ENCODE results near the gene MAN2B2.

Gene MAN2B2

DNA sequence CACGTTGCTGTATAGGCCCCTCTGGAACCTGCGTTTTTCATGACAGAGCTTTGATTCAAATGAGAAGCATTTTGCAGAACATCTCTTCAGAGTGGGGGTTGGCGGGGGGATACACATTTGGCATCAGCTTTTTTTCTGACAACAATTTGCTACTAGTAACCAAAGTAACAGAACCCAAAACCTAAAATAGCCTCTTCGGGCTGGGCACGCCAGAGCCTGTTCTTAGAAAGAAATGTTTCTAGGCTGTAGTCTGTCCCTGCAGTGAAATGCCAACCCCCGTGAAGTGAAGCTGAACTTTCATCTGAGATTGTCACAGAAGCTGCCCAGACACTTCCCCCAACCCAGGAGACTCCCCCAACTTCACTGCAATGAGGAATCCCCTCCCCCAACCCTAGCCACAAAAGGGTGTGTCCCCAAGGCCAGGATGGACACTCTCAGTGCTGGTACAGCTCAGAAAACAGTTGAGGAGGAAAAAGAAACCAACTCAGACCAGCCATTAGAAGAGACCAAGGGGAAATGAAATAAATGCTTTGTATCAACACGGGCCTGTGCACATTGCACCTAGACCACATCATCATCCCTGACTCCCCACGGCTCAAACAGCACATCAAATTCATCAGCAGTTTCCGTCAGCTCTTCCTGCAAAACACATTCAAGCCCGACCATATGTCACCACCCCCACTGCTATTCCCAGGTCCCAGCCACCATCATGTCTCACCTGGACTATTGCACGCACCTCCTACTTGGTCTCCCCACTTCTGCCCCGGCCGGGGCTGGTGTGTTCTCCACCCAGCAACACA lies 8.4 kb upstream of the MAN2B2 start:
- no peak for DNase-seq (ENCODE audit: low read depth in 4 of 4, low spot score in 1 of 4)

DNA sequence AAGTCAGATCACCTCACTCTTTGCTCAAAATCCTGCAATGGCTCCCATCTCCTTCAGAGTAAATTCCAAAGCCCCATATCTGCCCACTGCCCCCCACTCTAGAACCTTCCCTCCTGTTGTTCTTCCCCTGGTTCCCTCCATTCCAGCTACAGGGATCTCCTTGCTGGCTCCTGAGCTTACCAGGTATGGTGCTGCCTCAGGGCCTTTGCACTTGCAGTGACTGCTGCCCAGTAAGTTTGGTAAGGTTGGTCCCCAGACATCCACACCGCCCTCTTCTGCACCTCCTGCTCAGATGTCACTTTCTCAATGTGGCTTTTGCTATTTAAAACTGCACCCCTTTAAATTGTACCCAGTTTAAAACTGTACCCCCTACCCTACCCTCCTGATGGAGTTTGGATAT lies 7.8 kb upstream of the MAN2B2 start:
- DNase-seq (ENCODE audit: low read depth in 4 of 4, low spot score in 1 of 4) = no peak

DNA sequence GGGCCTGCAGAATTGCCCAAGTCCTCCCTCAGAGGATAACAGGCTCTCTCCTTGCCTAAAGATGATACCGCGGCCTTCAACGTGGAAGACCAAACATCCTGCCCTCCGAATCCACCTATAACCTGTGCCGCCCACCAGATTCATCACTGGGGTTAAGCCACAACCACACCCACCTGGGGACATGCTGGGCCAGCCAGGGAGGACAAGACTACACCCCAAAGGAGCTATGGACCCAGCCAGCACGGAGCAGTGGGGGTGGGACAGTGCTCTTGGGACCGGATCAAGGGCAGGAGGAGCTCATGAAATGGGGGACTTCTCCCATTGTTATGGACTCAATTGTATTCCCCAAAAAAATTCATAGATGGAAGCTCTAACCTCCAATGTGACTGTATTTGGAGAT lies 6.8 kb upstream of the MAN2B2 start:
- no peak for DNase-seq (ENCODE audit: low read depth in 4 of 4, low spot score in 1 of 4)

DNA sequence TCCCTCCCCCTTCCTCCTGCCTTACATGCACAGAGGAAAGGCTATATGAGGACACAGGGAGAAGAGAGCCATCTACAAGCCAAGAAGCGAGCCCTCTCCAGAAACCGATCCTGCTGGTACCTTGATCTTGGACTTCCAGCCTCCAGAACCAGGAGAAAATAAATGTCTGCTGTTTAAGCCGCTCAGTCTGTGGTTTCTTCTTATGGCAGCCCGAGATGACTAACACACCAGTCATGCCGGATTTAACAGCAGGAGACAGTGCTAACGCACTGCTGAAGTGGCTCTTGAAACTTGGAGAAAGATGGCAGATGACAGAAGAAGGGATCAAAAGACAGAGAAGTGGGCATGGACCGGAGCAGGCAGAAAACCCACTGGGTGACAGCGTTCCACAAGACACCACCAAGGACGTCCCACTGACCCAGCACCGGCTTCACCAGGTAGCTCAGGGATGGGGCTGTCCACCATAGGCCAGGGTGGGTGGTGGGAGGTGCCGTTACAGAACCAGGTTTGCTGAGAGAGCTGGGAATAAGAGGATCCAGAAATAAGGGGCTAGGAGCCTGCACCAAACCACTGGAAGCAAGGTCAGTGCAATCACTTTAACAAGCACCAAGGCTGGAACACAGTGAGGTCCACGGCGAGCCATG lies 6.2 kb upstream of the MAN2B2 start:
- no peak for DNase-seq (ENCODE audit: low read depth in 4 of 4, low spot score in 1 of 4)

DNA sequence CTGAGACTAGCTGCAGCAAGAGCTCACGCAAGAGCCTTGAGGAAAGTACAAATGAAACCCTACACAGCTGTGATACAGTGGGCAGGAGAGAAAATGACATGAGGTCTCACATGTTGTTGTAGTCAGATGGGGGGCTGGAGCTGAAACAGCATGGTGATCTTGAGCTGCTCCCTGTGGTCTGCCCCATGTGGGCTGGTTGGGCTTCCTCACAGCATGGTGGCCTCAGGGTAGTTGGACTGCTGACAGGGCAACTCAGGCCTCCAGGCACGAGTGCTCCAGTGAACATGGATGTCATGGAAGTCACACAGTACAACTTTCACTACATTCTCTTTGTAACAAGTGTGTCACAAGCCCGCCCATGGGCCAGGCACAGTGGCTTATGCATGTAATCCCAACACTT lies 3.4 kb upstream of the MAN2B2 start:
- DNase-seq (ENCODE audit: low read depth in 4 of 4, low spot score in 1 of 4) = no peak

DNA sequence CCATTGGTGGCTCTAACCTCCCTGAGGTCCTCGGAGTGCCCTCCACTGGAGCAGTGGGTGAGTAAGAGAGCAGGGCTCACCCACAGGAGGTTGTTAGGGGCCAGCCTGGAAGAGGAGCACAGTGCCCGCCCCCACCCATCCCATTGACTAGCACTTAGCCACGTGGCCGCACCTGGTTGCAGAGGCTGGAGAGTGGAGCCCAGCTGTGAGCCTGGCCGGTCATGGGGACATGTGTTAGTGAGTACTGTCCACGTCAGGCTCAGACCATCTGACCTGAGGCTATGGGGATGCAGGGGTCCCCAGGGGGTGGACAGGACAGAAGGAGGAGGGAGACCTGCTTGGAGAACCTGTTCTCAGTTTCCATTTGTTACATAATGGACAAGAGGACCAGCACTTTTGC lies 1.4 kb upstream of the MAN2B2 start:
- DNase-seq (ENCODE audit: low read depth in 4 of 4, low spot score in 1 of 4) = no peak

DNA sequence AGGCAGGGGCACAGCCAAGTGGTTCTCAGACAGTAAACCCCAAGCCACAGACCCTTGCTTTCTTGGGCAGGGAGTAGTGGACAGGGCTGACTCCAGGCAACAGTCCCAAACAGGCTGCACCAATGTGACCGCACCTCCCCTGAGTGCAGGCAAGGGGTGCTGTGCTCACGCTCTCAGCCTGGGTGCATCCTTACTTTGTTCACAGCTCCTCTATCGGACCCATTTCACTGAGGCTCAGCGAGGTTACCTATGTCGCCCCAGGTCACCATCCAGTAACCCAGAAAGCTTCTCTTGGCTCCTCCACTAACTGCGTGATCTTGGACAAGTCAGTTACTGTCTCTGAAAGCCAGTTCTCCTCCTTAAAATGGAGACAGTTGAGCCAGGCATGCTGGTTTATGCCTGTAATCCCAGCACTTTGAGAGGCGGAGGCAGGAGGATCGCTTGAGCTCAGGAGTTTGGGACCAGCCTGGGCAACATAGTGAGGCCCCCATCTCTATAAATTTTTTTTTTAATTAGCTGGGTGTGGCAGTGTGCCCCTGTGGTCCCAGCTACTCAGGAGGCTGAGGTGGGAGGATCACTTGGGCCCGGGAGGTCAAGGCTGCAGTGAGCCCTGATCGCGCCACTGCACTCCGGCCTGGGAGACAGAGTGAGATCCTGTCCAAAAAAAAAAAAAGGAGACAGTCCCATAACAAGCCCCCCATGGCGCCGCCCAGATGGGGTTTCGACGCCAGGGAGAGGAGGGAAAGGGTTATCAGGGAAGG lies 823 bp upstream of the MAN2B2 start:
- DNase-seq (ENCODE audit: low read depth in 4 of 4, low spot score in 1 of 4) = no peak

DNA sequence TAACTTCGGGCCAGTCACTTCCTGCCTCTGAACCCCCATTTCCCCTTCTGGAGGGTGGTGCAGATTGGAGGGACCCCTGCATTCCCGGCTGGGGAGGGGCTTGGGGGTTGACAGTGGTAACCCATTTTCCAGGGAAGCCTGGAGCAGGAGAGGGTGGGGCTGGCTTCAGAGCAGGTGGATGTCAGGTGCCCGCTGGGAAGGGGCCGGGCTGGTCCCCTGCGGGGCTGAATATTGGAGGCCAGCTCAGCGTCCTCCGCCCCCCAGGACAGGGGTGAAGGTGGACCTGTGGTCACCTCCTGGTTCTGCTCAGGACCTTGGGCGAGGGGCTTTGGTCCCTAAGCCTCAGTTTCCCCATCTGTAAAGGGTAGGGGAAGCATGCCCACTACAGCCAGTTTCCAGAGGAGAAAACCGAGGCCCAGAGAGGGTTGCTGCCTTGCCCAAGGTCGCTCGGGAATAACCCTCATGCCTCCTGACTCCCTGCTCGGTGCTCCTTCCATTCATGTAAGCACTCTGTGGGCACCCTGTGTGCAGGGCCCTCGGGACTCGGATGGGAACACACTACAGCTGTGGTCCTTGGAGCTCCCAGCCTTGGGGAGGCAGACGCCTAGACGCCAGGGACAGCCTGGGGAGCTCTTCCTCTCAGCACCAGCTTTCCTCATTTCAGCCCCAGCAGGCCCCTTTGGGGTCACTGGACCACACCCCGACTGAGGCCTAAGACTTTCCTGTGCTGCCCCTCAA lies 683 bp downstream of the MAN2B2 start:
- DNase-seq (ENCODE audit: low read depth in 4 of 4, low spot score in 1 of 4) = no peak

DNA sequence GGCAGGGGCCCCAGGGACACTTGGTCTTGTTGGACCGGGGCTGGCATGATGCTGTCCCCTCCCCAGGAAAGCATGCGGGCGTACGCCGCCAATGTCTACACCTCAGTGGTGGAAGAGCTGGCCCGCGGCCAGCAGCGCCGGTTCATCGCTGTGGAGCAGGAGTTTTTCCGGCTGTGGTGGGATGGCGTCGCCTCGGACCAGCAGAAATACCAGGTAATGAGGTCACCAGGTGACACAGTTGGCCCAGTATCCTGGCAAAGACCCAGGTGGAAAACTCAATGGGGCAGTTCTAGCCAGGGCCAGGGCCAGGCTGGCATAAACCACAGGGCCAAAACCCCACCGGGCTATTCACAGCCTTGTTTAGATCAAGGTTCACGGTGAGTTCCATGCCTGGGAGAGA lies 1.5 kb downstream of the MAN2B2 start:
- DNase-seq (ENCODE audit: low read depth in 4 of 4, low spot score in 1 of 4) = no peak

DNA sequence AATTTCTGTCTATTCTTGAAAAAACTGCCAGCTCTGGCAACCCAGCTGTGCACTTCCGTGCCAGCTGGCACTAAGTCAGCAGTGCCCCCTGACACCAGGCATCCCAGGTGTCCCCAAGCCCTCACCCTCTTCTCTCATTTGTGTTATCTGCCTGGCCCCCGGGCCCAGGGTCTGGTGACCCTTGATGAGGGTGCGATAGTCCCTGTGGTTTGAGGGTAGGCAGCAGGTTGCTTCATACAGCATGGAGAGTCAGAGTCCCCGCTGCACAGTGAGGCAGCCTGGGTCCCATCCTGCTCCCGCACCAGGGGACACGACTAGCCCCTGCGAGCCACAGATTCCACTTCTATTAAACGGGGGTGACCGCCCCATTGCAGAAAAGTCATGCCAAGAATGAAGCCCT lies 1.9 kb downstream of the MAN2B2 start:
- no peak for DNase-seq (ENCODE audit: low read depth in 4 of 4, low spot score in 1 of 4)

DNA sequence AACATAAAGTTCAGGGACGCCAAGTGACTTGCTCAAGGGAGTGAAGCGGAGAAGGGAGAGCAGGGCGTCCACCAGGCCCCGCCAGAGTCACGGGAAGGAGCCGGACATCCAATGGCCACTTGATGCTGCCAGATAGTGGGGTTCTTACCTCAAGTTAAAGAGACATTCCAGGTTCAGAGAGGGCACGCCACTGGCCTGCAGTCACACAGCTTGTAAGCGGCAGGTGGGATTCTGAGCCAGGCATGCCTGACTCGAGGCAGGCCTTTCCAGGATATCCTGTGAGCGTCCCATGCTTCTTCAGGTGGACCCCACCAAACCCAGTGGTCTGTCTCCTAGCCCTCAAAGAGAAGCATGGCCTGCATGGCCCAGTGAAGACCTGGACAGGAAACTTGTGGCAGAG lies 2.4 kb downstream of the MAN2B2 start:
- no peak for DNase-seq (ENCODE audit: low read depth in 4 of 4, low spot score in 1 of 4)

DNA sequence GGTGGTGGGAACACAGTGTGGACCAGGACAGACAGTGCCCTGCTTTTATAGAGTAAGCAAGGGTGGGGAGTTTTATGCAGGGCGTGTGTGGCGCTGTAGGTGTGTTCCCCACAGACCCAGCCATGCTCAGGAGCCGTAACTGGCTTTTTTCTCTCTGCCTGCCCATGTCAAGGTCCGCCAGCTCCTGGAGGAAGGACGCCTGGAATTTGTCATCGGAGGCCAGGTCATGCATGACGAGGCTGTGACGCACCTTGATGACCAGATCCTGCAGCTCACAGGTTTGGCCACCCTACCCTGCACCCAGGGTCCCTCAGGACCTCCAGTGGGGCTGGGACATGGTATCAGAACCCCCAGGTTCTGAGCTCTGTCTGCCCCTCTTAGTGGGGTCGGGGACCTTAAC lies 3.2 kb downstream of the MAN2B2 start:
- no peak for DNase-seq (ENCODE audit: low read depth in 4 of 4, low spot score in 1 of 4)

DNA sequence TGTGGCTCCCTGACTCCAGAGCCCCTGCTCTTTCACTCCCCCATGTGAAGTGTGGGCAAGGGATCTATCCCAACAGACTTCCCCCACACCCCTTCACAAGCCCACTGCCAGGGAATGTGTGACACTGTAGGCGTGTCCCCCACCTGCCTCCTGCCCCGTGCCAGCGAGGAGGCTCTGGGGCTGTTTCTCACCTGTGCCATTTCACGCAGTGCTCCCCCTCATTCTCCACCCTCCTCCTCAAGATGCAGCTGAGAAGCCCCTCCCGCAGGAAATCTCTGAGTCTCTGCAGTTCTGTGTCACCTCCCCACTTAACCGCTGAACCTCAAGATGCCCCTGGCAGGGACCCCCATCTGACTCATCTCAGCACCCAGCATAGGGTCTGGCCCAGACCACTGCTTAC lies 5.4 kb downstream of the MAN2B2 start:
- no peak for DNase-seq (ENCODE audit: low read depth in 4 of 4, low spot score in 1 of 4)

DNA sequence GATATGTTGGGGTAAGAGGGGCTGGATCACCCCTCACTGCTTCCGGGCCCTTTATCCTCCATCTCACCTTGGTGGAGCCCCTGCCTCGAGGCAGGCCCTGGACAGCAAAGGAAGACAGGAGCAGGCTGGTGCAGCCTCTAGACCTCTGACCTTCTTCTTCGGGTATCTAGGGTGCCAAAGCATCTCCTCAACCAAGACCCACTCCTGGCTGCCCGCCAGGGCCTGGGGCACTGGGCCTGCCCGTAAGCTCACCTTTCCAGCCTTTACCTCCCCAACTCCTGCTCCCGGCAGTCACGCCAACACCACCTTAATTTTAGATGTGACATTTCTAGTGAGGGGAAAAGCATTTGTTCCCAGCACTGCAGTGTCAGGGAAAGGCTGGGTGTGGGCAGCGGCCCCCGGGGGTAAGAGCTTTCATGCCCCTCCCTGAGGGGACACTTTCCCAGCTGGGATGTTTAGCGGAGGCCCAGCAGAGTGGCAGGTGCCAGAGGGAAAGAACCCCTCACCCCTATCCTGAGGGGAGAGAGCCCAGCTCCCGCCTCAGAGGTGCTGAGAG lies 6.7 kb downstream of the MAN2B2 start:
- DNase-seq (ENCODE audit: low read depth in 4 of 4, low spot score in 1 of 4) = no peak

DNA sequence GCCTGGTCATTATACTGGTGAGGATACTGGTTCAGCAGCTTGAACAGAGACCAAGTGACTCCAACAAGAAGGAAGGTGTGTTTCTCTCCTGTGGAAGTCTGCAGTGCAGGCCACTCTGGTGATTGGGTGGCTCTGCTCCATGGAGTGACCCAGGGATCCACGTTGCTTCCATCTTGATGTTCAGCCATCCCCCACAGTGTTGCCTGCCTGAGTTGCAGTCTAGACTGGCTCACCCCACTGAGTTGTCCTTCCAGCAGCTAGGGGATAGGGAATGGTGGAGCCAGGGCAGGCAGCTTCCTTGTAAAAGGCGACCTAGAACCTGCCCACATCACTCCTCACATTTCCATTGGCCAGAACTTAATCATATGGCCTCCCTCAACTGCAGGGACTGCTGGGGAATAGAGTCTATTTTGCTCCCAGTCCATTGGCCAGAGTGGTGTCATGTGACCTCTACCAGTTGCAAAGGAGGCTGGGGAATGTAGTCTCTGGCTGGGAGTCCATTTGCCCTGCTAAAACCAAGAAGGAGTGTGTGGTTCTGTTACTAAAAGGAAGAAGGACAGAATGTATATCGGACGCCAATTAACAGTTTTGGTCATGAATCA lies 8.0 kb downstream of the MAN2B2 start:
- no peak for DNase-seq (ENCODE audit: low read depth in 4 of 4, low spot score in 1 of 4)

DNA sequence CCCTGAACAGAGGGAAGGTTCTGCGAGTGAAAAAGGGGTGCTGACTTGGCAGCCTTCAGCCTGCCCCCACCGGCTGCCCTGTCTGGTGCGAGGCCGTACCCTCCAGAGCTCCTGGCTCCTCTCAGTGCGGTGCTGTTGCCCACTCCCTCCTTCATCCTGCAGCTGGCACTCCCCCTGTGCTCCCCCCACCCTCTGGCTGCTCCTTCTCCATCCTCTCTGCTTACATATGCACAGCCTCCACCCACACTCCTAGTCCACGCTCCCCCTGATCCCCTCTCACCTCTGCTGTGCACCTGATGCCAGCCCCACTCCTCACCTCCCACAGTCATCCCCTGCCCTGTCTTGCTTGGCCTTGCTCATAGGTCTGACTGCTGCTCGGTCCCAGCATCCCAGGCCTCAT lies 9.9 kb downstream of the MAN2B2 start:
- DNase-seq (ENCODE audit: low read depth in 4 of 4, low spot score in 1 of 4) = no peak

DNA sequence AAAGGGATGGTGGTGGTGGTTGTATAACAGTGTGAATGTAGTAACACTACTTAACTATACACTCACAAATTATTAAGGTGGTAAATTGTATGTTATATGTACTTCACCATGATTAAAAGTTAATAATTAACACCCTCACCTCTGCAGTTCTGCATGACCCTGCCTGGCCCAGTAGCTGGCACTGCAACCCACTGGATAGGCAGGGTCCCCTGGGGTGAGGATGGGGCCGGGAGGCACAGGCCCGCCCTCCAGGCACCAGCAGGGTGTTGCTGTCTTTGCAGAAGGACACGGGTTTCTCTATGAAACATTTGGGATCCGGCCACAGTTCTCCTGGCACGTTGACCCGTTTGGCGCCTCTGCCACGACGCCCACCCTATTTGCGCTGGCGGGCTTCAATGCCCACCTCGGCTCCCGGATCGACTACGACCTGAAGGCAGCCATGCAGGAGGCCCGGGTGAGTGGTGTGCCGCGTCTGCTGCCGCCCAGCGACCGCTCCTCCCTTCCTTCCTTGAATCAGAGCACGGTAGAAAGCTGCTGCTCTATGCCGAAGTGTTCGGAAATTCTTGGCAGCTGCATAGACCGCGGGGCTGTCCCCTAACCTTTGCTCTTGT lies 11.8 kb downstream of the MAN2B2 start:
- no peak for DNase-seq (ENCODE audit: low read depth in 4 of 4, low spot score in 1 of 4)

DNA sequence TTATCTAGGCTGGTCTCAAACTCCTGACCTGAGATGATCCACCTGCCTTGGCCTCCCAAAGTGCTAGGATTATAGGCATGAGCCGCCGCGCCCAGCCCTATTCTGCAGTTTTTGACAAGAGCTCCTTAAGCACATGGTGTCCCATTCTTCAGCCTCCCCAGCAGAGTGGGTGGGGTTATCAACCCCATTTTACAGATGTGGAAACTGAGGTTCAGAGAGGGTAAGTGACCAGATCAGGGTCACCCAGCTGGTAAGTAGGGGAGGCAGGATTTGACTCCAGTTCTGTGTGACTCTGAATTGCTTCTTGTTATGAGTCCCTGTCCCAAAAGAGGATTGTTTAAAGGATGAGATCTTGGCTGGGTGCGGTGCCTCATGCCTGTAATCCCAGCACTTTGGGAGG lies 14.5 kb downstream of the MAN2B2 start:
- DNase-seq (ENCODE audit: low read depth in 4 of 4, low spot score in 1 of 4) = no peak

DNA sequence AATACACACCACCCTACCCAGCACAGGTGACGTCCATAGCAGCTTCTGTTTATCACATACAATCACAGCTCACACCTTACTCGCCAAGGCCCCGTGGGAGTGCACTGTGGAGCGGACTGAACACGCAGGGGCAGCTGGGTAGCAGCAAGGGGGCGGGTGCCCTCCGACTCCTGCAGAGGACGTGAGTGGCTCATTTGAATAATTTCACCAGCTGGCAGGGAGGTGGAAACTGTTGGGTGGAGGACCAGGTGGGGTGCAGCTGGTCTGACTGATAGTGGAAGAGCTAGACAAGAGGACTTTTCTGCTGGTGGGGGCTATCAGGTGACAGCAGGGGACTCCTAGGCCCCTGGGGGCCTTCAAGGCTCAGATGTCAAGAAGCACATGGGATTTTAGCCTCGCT lies 16.3 kb downstream of the MAN2B2 start:
- DNase-seq (ENCODE audit: low read depth in 4 of 4, low spot score in 1 of 4) = no peak

DNA sequence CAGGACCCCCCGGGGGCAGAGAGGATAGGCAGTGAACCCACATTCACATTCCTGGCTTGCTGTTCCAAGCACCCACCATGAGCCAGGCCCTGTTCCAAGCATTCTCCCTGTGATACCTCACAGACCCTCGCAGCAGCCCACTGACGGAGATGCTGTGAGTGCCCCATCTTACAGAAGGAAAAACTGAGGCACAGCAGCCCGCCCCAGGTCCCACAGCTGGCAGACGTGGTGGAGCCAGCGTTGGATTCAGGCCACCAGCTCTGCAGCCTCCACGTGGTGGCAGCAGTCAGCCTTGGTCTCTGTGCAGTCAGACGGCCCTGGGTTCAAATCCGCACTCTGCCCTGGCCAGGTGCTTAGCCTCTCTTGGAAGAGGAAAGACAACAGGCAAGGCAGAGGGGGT lies 16.8 kb downstream of the MAN2B2 start:
- no peak for DNase-seq (ENCODE audit: low read depth in 4 of 4, low spot score in 1 of 4)

Measured in stimulated activated CD4-positive, alpha-beta T cell treated with anti-CD3 and anti-CD28 coated beads, Interleukin-1b, Interleukin-23, amount 100 ng/mL, for 24 hours (primary cell).